Upper lobe of right lung (tissue), 1 donor: ENCODE data around the gene GPRC5C. TPM values are rescaled to one million over a fixed set of nuclear protein-coding genes. Genes with fewer than 3 reads are reported as not detected.

Source experiments
- ATAC-seq: fragments of 200-7000 bp; cut with Tn5 transposase; one replicate; pipeline ENCODE4 v1.9.1; 2020; ENCODE audit warnings: mild to moderate bottlenecking, moderate library complexity
- DNase-seq: peaks from one replicate; pipeline ENCODE4 v3.0.0-alpha.2; 2020
- H3K27ac ChIP-seq: fragments of 200-600 bp; one replicate; pipeline ENCODE4 v1.8.0; 2022
- H3K27me3 ChIP-seq: fragments of 200-600 bp; one replicate; pipeline ENCODE4 v1.8.0; 2022; ENCODE audit warnings: mild to moderate bottlenecking
- H3K36me3 ChIP-seq: fragments of 200-600 bp; one replicate; pipeline ENCODE4 v1.8.0; 2022
- H3K4me1 ChIP-seq: fragments of 200-600 bp; one replicate; pipeline ENCODE4 v1.8.0; 2022
- H3K4me3 ChIP-seq: fragments of 200-600 bp; one replicate; pipeline ENCODE4 v1.8.0; 2022; ENCODE audit warnings: mild to moderate bottlenecking
- H3K9me3 ChIP-seq: fragments of 200-600 bp; one replicate; pipeline ENCODE4 v1.8.0; 2022
- intact Hi-C: fragments of 100-400 bp; cut with DNase I; formaldehyde crosslinking; loops from one replicate; pipeline ENCODE4 v1.11.0; 2022
- total RNA-seq: library from RNA; stranded (reverse); fragmentation: NEBNext Ultra II Directional; extraction: Animal tissue kit (Norgen Biotek cat#: 25700); gene quantifications from one replicate; pipeline ENCODE4 v1.2.1, GENCODE V29; 2021
- TF ChIP-seq, protein P1 (sequence below): fragments of 200-600 bp; IDR thresholded peaks from one replicate; pipeline ENCODE4 v1.8.0; 2022; ENCODE audit warnings: antibody characterized with exemption
- donor health status: DM: no; HTN: yes; CAD: no; lungs with severe emphysema.

GPRC5C gene
- total RNA-seq, 1 donor from 2014 or later = 48.6 TPM

DNA sequence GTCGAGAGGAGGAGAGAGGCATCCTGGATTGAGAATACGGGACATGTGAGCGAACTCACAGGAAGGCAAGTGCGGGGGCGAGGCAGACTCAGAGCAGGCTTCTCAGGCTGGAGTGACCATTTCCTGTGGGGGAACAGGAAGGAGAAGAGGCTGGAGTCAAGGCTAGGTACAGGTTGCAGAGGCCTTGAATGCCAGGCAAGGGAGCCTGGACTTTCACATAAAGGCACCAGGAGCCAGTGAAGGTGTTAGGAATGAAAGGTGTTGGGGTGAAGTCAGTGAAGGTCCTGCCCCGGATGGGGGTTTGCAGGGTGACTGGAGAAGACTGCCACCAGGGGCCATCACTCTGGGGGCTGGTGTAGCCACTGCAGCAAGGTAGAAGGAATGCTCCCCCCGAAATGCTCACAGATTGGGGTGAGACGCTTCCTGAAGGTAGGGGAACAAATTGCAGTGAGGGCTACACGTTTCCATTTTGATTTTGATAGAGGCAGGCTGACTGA lies 5.3 kb upstream of the GPRC5C start:
- intact Hi-C loops = no loop called here
- TF ChIP-seq, protein P1, sequence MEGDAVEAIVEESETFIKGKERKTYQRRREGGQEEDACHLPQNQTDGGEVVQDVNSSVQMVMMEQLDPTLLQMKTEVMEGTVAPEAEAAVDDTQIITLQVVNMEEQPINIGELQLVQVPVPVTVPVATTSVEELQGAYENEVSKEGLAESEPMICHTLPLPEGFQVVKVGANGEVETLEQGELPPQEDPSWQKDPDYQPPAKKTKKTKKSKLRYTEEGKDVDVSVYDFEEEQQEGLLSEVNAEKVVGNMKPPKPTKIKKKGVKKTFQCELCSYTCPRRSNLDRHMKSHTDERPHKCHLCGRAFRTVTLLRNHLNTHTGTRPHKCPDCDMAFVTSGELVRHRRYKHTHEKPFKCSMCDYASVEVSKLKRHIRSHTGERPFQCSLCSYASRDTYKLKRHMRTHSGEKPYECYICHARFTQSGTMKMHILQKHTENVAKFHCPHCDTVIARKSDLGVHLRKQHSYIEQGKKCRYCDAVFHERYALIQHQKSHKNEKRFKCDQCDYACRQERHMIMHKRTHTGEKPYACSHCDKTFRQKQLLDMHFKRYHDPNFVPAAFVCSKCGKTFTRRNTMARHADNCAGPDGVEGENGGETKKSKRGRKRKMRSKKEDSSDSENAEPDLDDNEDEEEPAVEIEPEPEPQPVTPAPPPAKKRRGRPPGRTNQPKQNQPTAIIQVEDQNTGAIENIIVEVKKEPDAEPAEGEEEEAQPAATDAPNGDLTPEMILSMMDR = no peak
- no peak overlapping the region for H3K27ac ChIP-seq
- no peaks in the 10 kb centered on the region for H3K9me3 ChIP-seq
- ATAC-seq (no peak), DNase-seq (no peak)
- H3K4me3 ChIP-seq = no peak overlapping the region
- H3K4me1 ChIP-seq = peaks cover 17% of the 10 kb centered on the region
- peaks cover 12% of the 10 kb centered on the region for H3K27me3 ChIP-seq
- H3K36me3 ChIP-seq = no peaks in the 10 kb centered on the region

GRCh38 chr17:74427048-74427762 lies 4.7 kb upstream of the GPRC5C start:
- no peak overlapping the region for H3K4me3 ChIP-seq
- DNase-seq (peak; percentile 69), ATAC-seq (peak; percentile 37)
- peak overlapping the region; percentile 47 for H3K27ac ChIP-seq
- no peaks in the 10 kb centered on the region for H3K9me3 ChIP-seq
- TF ChIP-seq, protein P1 = no peak
- peaks cover 17% of the 10 kb centered on the region for H3K27me3 ChIP-seq
- H3K36me3 ChIP-seq = no peaks in the 10 kb centered on the region
- intact Hi-C loops = no loop called here
- H3K4me1 ChIP-seq = peaks cover 17% of the 10 kb centered on the region

- Histone ChIP-seq H3K27me3 (peaks cover 18% of the 10 kb centered on the region), H3K36me3 (no peaks in the 10 kb centered on the region), H3K27ac (peak overlapping the region; percentile 47), H3K4me3 (no peak overlapping the region), H3K9me3 (no peaks in the 10 kb centered on the region), H3K4me1 (peaks cover 17% of the 10 kb centered on the region)
- TF ChIP-seq, protein P1 = no peak
- ATAC-seq (no peak), DNase-seq (no peak)
- intact Hi-C loops = no loop called here
Measured at GRCh38 chr17:74427763-74428153, 4.1 kb upstream of the GPRC5C start.

- intact Hi-C loops = no loop called here
- Histone ChIP-seq H3K27ac (peak overlapping the region; percentile 95), H3K36me3 (no peaks in the 10 kb centered on the region), H3K4me3 (peak overlapping the region; percentile 65), H3K9me3 (no peaks in the 10 kb centered on the region), H3K4me1 (peaks cover 17% of the 10 kb centered on the region), H3K27me3 (peaks cover 23% of the 10 kb centered on the region)
- DNase-seq (peak; percentile 82), ATAC-seq (peak; percentile 48)
- TF ChIP-seq, protein P1 = no peak
Measured at GRCh38 chr17:74429604-74430384, 2.1 kb upstream of the GPRC5C start.

DNA sequence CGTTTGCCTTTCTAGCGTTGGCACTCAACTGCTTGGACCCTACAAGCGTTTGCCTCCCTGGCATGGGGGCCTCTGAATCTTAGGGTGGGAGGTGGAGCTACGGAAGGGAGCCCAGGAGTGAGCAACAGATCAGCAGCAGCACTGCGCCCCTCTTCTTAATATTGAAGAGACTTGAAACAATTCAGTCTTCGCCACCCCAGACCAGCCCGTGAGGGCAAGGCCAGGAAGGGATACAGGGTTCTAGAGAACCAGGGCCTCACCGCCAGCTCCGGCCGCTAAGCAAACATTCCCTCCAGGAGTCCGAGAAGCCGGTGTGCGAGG lies 1.5 kb upstream of the GPRC5C start:
- no peaks in the 10 kb centered on the region for H3K9me3 ChIP-seq
- peak overlapping the region; percentile 95 for H3K27ac ChIP-seq
- peaks cover 17% of the 10 kb centered on the region for H3K4me1 ChIP-seq
- no peak for ATAC-seq
- TF ChIP-seq, protein P1 = no peak
- no peaks in the 10 kb centered on the region for H3K36me3 ChIP-seq
- H3K4me3 ChIP-seq = peak overlapping the region; percentile 65
- peaks cover 23% of the 10 kb centered on the region for H3K27me3 ChIP-seq
- intact Hi-C loops = no loop called here
- DNase-seq = no peak
